H1 (cell line): ENCODE results near the gene SLC35F3. TPM values are rescaled to one million over a fixed set of nuclear protein-coding genes. Genes with fewer than 3 reads are reported as not detected.

ENCODE experiments used
- CTCF ChIA-PET: fragments of 300-600 bp; sonication (Branson Sonifier 250); formaldehyde crosslinking; loops from one replicate; lab custom pipeline; 2021; ENCODE audit not compliant: partially characterized antibody; lab: Charles Lee
- POLR2A ChIA-PET: fragments of 300-600 bp; sonication (Branson Sonifier 250); formaldehyde crosslinking; loops from one replicate; lab custom pipeline; 2021; ENCODE audit warnings: inconsistent platforms; ENCODE audit not compliant: partially characterized antibody; lab: Charles Lee
- DNase-seq, 2 experiments: peaks; one replicate each; pipeline versions ENCODE4 v3.0.0 to v3.0.0-alpha.2; 2010 to 2022; ENCODE audit warnings: low spot score in 2 of 2, low read depth in 1 of 2, mixed read lengths in 1 of 2
- FAIRE-seq: peaks from 2 replicates; lab custom pipeline; 2011; peaks lifted over from hg19 to GRCh38; lab: Jason Lieb, UNC
- H2AFZ ChIP-seq: 2 replicates; pipeline ENCODE4 v1.8.1; 2012; ENCODE audit warnings: low read length, inconsistent platforms
- H2AK5ac ChIP-seq: 2 replicates; pipeline ENCODE4 v1.6.1; 2013; ENCODE audit warnings: low read depth, low read length
- H2BK120ac ChIP-seq: replicated peaks from 2 replicates; pipeline ENCODE3; 2013; ENCODE audit warnings: low read depth, low read length, inconsistent platforms
- H2BK12ac ChIP-seq: 2 replicates; pipeline ENCODE4 v1.6.1; 2013; ENCODE audit warnings: low read depth, low read length
- H2BK15ac ChIP-seq: 2 replicates; pipeline ENCODE4 v1.6.1; 2013; ENCODE audit warnings: low read length
- H2BK20ac ChIP-seq: 2 replicates; pipeline ENCODE4 v1.6.1; 2013; ENCODE audit warnings: low read length
- H2BK5ac ChIP-seq: 2 replicates; pipeline ENCODE4 v1.6.1; 2013; ENCODE audit warnings: low read depth, low read length
- H3K14ac ChIP-seq: 2 replicates; pipeline ENCODE4 v1.6.1; 2013; ENCODE audit warnings: inconsistent platforms; ENCODE audit not compliant: insufficient read length
- H3K18ac ChIP-seq: 2 replicates; pipeline ENCODE4 v1.6.1; 2013; ENCODE audit warnings: low read length; ENCODE audit errors: extremely low read depth
- H3K23ac ChIP-seq: 2 replicates; pipeline ENCODE4 v1.6.1; 2013; ENCODE audit warnings: inconsistent platforms; ENCODE audit not compliant: insufficient read length
- H3K23me2 ChIP-seq: 2 replicates; pipeline ENCODE4 v1.6.1; 2013; ENCODE audit warnings: low read depth, low read length
- H3K27ac ChIP-seq: 2 replicates; pipeline ENCODE4 v1.6.1; 2011; ENCODE audit warnings: low read depth, low read length, inconsistent platforms
- H3K27me3 ChIP-seq, 4 experiments: replicated peaks in 1 of 4; 1 replicate in 1 of 4; 2 replicates in 3 of 4; pipeline versions ENCODE4 v1.6.1 to v1.8.1; 2011 to 2013; ENCODE audit warnings: low read length in 3 of 4, mild to moderate bottlenecking in 3 of 4, inconsistent platforms in 2 of 4, mixed read lengths in 2 of 4, moderate library complexity in 1 of 4; ENCODE audit not compliant: control insufficient read depth in 3 of 4, insufficient read depth in 3 of 4; ENCODE audit errors: extremely low read depth in 1 of 4
- H3K36me3 ChIP-seq, 4 experiments: 2 replicates each; pipeline versions ENCODE4 v1.6.1 to v1.8.1; 2011 to 2013; ENCODE audit warnings: mild to moderate bottlenecking in 4 of 4, low read length in 3 of 4, moderate library complexity in 2 of 4, control low read depth in 1 of 4, inconsistent platforms in 1 of 4; ENCODE audit not compliant: insufficient read depth in 4 of 4, control insufficient read depth in 2 of 4
- H3K4ac ChIP-seq: replicated peaks from 2 replicates; pipeline ENCODE3; 2013; ENCODE audit warnings: low read length, low read depth, mixed read lengths, inconsistent platforms; ENCODE audit not compliant: insufficient read length
- H3K4me1 ChIP-seq, 4 experiments: replicated peaks in 1 of 4; 1 replicate in 1 of 4; 2 replicates in 3 of 4; pipeline versions ENCODE4 v1.6.1 to v1.8.1; 2011 to 2013; ENCODE audit warnings: low read length in 3 of 4, inconsistent platforms in 2 of 4, mixed read lengths in 1 of 4; ENCODE audit not compliant: insufficient read depth in 4 of 4, control insufficient read depth in 3 of 4
- H3K4me2 ChIP-seq, 2 experiments: 2 replicates each; pipeline versions ENCODE4 v1.6.1 to v1.8.1; 2011 to 2013; ENCODE audit warnings: low read depth in 2 of 2, low read length in 2 of 2, control low read depth in 1 of 2, inconsistent platforms in 1 of 2, mild to moderate bottlenecking in 1 of 2; ENCODE audit not compliant: insufficient read depth in 1 of 2
- H3K4me3 ChIP-seq, 4 experiments: fragments of 200-600, 300-600 bp in 1 of 4; sonication (generic), shearing (Covaris generic), sonication (Bioruptor Twin) in 1 of 4; 2 replicates each; pipeline versions ENCODE4 v1.5.1 to v1.8.1; 2011 to 2016; ENCODE audit warnings: low read length in 4 of 4, low read depth in 3 of 4, control low read depth in 2 of 4, inconsistent platforms in 2 of 4, mild to moderate bottlenecking in 2 of 4, mixed read lengths in 1 of 4, moderate library complexity in 1 of 4; ENCODE audit not compliant: insufficient read depth in 2 of 4; ENCODE audit errors: extremely low read depth in 1 of 4
- H3K56ac ChIP-seq: replicated peaks from 2 replicates; pipeline ENCODE3; 2013; ENCODE audit warnings: low read depth, mild to moderate bottlenecking, mixed read lengths, low read length, inconsistent platforms; ENCODE audit not compliant: insufficient read length
- H3K79me1 ChIP-seq: 2 replicates; pipeline ENCODE4 v1.6.1; 2013; ENCODE audit warnings: low read depth, low read length, control low read depth
- H3K79me2 ChIP-seq, 2 experiments: 2 replicates each; pipeline versions ENCODE4 v1.6.1 to v1.8.1; 2012 to 2013; ENCODE audit warnings: low read length in 2 of 2, mild to moderate bottlenecking in 2 of 2, inconsistent platforms in 1 of 2; ENCODE audit not compliant: insufficient read depth in 2 of 2, control insufficient read depth in 1 of 2
- H3K9ac ChIP-seq, 4 experiments: replicated peaks in 1 of 4; 1 replicate in 1 of 4; 2 replicates in 3 of 4; pipeline versions ENCODE4 v1.6.1 to v1.8.1; 2011 to 2013; ENCODE audit warnings: low read depth in 3 of 4, low read length in 3 of 4, control low read depth in 2 of 4, mild to moderate bottlenecking in 2 of 4, moderate library complexity in 2 of 4, inconsistent platforms in 1 of 4; ENCODE audit errors: extremely low read depth in 1 of 4
- H3K9me3 ChIP-seq, 2 experiments: 2 replicates each; pipeline versions ENCODE4 v1.6.1 to v1.8.1; 2012 to 2013; ENCODE audit warnings: mild to moderate bottlenecking in 2 of 2, moderate library complexity in 2 of 2, control low read depth in 1 of 2, inconsistent platforms in 1 of 2, low read depth in 1 of 2, low read length in 1 of 2, mixed read lengths in 1 of 2; ENCODE audit not compliant: insufficient read depth in 2 of 2
- H4K20me1 ChIP-seq, 2 experiments: replicated peaks in 1 of 2; 2 replicates each; pipeline versions ENCODE3 to v1.8.1; 2011 to 2013; ENCODE audit warnings: inconsistent platforms in 2 of 2, low read length in 2 of 2, mild to moderate bottlenecking in 1 of 2; ENCODE audit not compliant: insufficient read depth in 2 of 2, control insufficient read depth in 1 of 2
- H4K5ac ChIP-seq: 2 replicates; pipeline ENCODE4 v1.6.1; 2013; ENCODE audit warnings: low read length, low read depth, mixed read lengths, inconsistent platforms; ENCODE audit not compliant: insufficient read length
- H4K8ac ChIP-seq: 2 replicates; pipeline ENCODE4 v1.8.0; 2013; ENCODE audit warnings: mild to moderate bottlenecking, moderate library complexity, low read length, inconsistent platforms; ENCODE audit not compliant: insufficient read depth; ENCODE audit errors: extremely low read depth
- H4K91ac ChIP-seq: replicated peaks from 2 replicates; pipeline ENCODE3; 2013; ENCODE audit warnings: low read length, mixed read lengths, inconsistent platforms; ENCODE audit not compliant: insufficient read length
- NRF1 ChIP-seq: IDR thresholded peaks from 2 replicates; pipeline ENCODE4 v1.6.1; 2011; ENCODE audit warnings: mild to moderate bottlenecking, low read depth, low read length, improper control_type of control experiment
- POLR2A ChIP-seq, 2 experiments: IDR thresholded peaks; 1 replicate in 1 of 2; 2 replicates in 1 of 2; pipeline ENCODE4 v1.6.1; 2011; ENCODE audit warnings: low read depth in 2 of 2, low read length in 2 of 2, mild to moderate bottlenecking in 2 of 2; ENCODE audit errors: control extremely low read depth in 1 of 2
- RBBP5 ChIP-seq: IDR thresholded peaks from 2 replicates; pipeline ENCODE4 v1.7.1; 2012; ENCODE audit warnings: low read depth, mild to moderate bottlenecking, inconsistent platforms, low read length, moderate library complexity, borderline replicate concordance
- ZNF274 ChIP-seq: IDR thresholded peaks from 2 replicates; pipeline ENCODE4 v1.7.0; 2012; ENCODE audit warnings: low read length, borderline replicate concordance; ENCODE audit errors: extremely low read depth
- WGBS, 2 experiments: shearing (Covaris generic) in 1 of 2; methylation state at CpG; one replicate each; pipeline versions ENCODE4 v1.1.6 to v1.1.7; 2013 to 2015; ENCODE audit warnings: low lambda C conversion rate in 2 of 2, mixed read lengths in 2 of 2, inconsistent platforms in 1 of 2, low coverage in 1 of 2, missing lambda C conversion rate in 1 of 2; ENCODE audit not compliant: insufficient replicate concordance in 2 of 2, insufficient coverage in 1 of 2, insufficient read length in 1 of 2; ENCODE audit errors: extremely low coverage in 1 of 2, missing lambda C conversion rate in 1 of 2; 5-methylcytosine and 5-hydroxymethylcytosine counted together
- polyA plus RNA-seq, 7 experiments: library from polyadenylated mRNA; depleted of rRNA in 3 of 7; stranded (reverse) in 5 of 7; unstranded in 2 of 7; fragments of >200 nt in 5 of 7; fragments of 200-250 nt in 2 of 7; gene quantifications; 1 replicate in 5 of 7; 2 replicates in 1 of 7; 4 replicates in 1 of 7; pipeline versions ENCODE4 v1.2.1 to v1.2.3, GENCODE V29; 2011 to 2013; ENCODE audit warnings: missing spikeins in 2 of 7, mixed read lengths in 2 of 7
- total RNA-seq: library from RNA; stranded (reverse); fragmentation: NEBNext Ultra II Directional; extraction: Animal tissue kit (Norgen Biotek cat#: 25700); gene quantifications from 2 replicates; pipeline ENCODE4 v1.2.1, GENCODE V29; 2021

The SLC35F3 gene
- total and polyA plus RNA-seq, 2 of the 8 experiments (the other 6 are each of a cell fraction or from before 2014, with no cell fraction given): 0.78 to 1.2 TPM

DNA sequence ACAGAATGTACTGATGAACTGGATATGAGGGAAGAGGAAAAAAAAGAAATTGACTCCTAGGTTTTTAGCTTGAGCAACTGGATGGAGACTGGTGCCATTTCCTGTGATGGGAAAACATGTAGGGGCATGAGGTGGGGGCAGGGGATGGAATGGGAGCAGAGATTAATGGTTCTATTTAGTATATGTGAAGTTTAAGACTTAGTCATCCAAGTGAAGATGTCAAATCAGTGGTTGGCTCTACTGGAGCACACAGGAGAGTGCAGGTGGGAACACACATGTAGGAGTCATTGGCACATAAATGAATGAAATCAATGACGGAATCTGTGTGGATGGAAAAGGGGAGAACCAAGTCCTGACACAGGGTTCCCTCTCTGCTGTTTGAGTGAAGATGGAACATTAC lies 244.3 kb downstream of the SLC35F3 start:
- Histone ChIP-seq H3K23me2 (no peaks in the 10 kb centered on the region), H3K27me3 (no peaks in the 10 kb centered on the region), H3K27ac (no peak overlapping the region), H4K8ac (no peak overlapping the region), H3K23ac (no peak overlapping the region), H2BK120ac (no peak overlapping the region), H2BK5ac (no peak overlapping the region), H3K79me2 (no peaks in the 10 kb centered on the region), H2BK12ac (no peak overlapping the region), H4K5ac (no peak overlapping the region), H3K9me3 (no peaks in the 10 kb centered on the region), H3K79me1 (no peaks in the 10 kb centered on the region), H2BK20ac (no peak overlapping the region), H3K56ac (no peak overlapping the region), H2BK15ac (0 out of 2 replicates have a peak overlapping the region, but pooled peaks have one; percentile 46), H3K36me3 (no peaks in the 10 kb centered on the region), H4K91ac (no peak overlapping the region), H3K4me1 (peaks cover 0 to 4% (median 0%) of the 10 kb centered on the region in 4 experiments; a peak in 1 of 7 replicates), H4K20me1 (no peaks in the 10 kb centered on the region), H2AFZ (no peak overlapping the region), H2AK5ac (no peak overlapping the region), H3K9ac (no peak overlapping the region), H3K14ac (no peak overlapping the region), H3K4me2 (no peak overlapping the region), H3K4me3 (no peak overlapping the region), H3K18ac (no peak overlapping the region), H3K4ac (no peak overlapping the region)
- FAIRE-seq (no peak), DNase-seq (no peak)
- WGBS, 2 experiments: 93% methylated on average over 1 of the region's 1 CpG; no CpG with 5 or more reads in 1 of the 2 experiments
- ChIA-PET CTCF (no interaction called here), POLR2A (no interaction called here)
- TF ChIP-seq POLR2A (IDR thresholded peaks at IDR 0.05; ENCODE audit: control extremely low read depth in 1 of 2, low read depth in 2 of 2, low read length in 2 of 2) (no peak), RBBP5 (no peak), NRF1 (no peak), ZNF274 (no peak)
